Stimulated activated CD4-positive, alpha-beta T cell treated with anti-CD3 and anti-CD28 coated beads, Interleukin-12 subunit alpha, Interleukin-12 subunit beta, amount 100 ng/mL, for 48 hours (primary cell): ENCODE results near the gene CREB3L4.
"Not testable (repeated sequence)": the region's sequence is repeated elsewhere in the genome, so short reads cannot be mapped to it uniquely, and the experiment has no call there.

ENCODE experiments used
- DNase-seq, 3 donors: peaks; one replicate each; pipeline ENCODE4 v3.0.0-alpha.2; 2020; ENCODE audit warnings: low read depth in 2 of 3, low spot score in 1 of 3

Gene CREB3L4

DNA sequence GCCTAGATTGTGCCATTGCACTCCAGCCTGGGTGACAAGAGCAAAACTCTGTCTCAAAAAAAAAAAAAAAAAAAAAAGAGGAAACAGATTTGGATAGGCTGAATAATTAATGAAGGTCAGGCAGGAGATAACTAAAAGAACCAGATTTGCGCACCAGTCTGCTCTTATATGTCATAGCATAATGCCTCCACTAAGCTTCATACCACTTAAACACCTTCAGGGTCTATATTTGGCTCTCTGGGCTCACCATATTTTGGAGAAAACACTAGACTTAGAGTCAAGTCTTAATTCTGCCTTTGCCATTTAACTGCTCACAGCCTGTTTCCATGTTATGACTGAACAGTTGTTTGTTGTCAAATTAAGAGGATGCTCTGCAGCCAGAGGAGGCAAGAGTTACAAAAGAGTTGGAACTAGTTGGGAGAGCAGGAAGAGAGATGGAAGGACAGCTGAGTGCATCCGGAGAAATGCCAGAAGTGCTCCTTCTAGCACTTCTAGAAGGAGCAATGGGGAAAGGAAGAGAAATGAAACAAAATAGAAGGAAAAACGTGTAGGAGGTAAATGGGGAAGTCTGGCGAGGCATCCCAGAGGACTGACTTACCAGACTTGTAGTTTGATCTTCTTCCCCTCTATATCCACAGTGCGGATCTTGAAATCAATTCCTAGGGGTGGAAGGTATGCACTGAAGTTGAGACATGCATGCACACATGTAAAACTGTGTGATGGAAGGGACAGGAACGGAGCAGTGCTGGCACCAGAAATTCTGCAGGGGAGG is 16.6 kb downstream of the CREB3L4 start:
- no peak for DNase-seq

DNA sequence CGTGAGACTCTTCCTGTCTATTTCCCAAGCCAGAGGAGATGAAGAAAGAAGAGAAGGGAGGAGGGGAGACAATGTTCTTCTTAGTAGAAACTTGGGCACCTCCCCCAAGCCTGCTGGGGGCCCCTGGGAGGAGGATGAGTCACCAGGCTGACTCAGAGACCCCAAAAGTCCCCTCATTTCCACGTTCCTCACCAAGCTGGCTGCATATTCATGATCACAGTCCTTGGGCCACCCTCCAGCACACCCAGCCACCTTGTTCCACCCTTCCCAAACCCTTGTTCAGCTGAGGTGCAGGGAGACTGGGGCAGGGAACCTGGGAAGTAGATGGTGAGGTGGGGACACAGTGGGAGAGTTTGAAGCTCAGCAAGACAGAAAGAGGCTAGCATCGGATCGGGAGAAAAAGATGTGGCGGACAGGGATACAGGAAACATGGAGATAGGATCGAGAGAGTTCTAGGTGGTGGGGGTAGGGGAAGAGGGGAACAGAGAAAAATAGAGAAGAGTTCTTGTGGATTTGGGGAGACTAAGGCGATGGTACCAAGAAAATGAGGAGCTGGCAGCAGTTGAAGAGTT is 17.7 kb downstream of the CREB3L4 start:
- no peak for DNase-seq

DNA sequence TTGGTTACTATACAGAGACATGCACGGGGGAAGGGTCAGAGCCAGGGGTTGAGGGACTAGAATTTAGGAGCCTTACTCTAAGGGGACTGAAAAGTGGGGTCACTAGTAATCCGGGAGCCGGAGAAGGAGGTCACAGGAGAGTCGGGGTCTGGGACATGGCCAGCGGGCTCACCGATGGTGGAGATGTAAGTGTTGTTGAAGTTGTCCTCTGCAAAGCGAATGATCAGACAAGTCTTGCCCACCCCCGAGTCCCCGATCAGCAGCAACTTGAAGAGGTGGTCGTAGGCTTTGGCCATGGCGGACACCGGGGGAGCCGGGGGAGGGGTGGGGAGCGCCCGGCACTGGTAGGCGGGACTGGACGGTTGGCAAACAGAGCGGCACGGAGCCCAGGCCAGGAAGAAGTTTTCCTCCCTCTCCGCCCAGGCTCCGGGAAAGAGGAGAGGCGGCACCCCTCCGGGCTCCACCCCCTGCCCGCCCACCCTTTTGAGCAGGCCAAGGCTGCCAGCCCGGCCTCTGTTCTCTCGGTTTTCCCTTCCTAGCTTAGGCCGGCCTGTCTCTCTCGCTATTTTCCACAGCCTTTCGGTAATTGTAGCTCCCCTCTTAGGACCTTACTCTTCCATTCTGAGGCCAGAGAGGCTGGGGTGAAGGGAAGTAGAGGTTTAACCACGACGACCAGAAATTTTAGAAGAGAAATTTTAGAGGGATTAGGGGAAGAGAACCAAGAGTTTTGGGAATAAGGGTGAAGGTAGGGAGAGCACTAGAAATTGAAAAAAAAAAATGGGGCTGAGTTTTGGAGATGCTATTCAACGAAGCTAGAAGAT is 18.4 kb downstream of the CREB3L4 start, which contains the start of gene RAB13:
Gene RAB13 (minus strand): TSS at position 399 of the 821 bp plus-strand sequence. CDS start 103 bp downstream, at position 296.
- DNase-seq, result no peak

DNA sequence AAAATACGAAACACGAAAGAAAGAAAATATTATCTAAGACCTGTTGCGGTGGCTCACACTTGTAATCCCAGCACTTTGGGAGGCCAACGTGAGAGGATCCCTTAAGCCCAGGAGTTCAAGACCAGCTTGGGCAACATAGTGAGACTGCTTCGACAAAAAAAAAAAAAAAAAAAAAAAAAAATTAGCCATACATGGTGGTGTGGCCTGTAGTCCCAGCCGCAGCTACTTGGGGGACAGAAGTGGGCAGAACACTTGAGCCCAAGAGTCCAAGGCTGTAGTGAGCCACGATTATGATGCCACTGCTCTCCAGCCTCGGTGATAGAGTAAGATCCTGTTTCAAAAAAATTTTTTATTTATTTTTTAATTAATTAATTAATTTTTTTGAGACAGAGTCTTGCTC is 19.9 kb downstream of the CREB3L4 start:
- no peak for DNase-seq

DNA sequence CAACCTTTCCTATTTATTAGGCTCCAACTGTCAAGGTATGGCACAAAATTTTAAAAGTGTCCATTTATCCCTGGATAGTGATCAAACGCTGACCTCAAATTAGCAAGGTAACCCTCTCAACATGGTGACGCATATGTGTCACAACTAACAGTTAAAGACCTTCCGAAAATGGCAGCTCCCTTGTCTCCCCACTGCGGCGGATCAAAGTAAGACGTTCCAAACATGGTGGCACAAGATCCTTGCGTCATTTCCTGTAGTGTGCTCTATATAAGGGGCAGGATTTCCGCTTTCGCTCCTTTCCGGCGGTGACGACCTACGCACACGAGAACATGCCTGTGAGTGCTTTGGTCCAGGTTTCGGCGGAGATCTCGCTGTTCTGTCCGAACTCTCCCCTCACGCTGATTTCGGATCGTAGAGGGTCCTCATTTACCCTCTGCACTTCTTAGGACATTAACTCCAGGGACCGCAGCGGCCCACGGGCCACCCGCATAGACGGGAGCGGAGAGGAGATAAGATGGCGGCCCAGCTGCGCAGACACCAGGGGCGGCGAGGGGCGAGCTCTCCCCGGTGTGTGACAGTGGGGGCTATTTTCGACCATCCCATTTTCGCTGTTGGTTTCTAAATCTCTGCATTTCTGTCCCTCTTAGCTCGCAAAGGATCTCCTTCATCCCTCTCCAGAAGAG is 22.9 kb downstream of the CREB3L4 start, which contains the start of gene RPS27:
Gene RPS27 (plus strand): TSS at position 295 of the 683 bp plus-strand sequence. CDS start 35 bp downstream, at position 330.
- peak; percentile 75 to 86 (median 78) for DNase-seq

DNA sequence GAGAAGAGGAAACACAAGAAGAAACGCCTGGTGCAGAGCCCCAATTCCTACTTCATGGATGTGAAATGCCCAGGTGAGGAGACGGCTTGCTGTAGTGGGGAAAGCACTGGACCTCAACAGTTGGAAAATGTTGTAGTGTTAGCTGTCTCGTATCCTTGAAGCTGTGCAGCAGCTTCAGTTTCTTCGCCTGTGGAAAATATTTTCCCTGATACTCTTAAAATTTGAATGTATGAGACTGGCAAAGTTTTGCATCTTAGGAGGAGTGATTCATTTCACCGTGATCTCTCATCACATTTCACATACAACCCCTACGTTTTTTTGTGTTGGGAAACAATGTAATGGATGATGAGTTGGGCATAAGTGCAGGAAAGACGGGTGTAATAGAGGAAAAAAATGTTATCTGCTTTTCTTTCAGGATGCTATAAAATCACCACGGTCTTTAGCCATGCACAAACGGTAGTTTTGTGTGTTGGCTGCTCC is 23.5 kb downstream of the CREB3L4 start:
- DNase-seq, result no peak

DNA sequence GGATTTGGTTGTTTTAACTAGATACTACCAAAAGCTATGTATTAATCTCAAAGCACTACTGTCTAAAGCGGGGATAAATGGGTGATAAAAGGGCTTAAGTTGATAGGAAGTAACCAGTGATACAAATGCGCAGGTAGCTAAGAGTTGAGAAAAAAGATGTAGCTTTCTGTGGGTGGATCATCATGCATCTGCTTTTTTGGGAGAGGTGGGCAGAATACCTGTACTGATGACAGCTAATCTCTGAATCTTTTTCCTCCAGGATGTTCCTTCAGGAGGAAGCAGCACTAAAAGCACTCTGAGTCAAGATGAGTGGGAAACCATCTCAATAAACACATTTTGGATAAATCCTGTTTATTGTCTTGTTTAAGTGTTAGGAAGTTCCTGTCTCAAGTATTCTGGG is 24.1 kb downstream of the CREB3L4 start:
- DNase-seq, result no peak

DNA sequence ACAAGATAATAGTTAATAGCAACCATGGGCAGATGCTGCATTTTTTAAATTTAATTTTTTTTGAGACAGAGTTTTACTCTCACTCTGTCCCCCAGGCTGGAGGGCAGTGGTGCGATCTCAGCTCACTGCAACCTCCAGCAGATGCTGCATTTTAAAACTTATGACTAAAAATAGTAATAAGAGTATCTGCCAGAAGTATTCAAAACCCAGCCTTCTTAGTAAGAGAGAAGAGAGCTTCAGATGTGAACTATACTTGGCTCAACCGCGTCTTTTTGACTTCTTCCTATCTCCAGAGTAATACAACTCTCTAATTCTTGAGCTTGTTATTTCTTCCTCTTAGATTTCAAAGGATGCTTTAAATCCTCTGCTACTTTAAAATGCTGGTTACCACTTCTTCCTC is 27.5 kb downstream of the CREB3L4 start:
- DNase-seq, result no peak

DNA sequence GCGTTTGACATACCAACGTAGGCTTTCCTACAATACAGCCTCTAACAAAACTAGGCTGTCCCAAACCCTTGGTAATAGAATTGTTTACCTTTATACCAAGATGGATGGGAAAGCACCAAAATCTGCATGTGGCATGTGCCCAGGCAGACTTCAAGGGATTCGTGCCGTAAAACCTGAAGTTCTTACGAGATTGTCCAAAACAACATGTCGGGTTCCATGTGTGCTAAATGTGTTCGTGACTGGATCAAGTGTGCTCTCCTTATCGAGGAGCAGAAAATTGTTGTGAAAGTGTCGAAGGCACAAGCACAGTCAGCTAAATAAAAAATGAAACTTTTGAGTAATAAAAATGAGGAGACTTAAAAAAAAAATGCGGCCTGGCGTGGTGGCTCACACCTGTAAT is 27.9 kb downstream of the CREB3L4 start:
- no peak for DNase-seq

DNA sequence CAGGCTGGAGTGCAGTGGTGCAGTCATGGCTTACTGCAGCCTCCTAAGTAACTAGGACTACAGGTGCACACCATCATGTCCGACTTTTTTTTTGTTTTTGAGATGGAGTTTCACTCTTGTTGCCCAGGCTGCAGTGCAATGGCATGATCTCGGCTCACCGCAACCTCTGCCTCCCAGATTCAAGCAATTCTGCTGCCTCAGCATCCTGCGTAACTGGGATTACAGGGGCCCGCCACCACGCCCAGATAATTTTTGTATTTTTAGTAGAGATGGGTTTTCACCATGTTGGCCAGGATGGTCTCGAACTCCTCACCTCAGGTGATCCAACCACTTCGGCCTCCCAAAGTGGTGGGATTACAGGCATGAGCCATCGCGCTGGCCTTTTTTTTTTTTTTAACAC is 29.2 kb downstream of the CREB3L4 start:
- DNase-seq, result not testable (repeated sequence)

DNA sequence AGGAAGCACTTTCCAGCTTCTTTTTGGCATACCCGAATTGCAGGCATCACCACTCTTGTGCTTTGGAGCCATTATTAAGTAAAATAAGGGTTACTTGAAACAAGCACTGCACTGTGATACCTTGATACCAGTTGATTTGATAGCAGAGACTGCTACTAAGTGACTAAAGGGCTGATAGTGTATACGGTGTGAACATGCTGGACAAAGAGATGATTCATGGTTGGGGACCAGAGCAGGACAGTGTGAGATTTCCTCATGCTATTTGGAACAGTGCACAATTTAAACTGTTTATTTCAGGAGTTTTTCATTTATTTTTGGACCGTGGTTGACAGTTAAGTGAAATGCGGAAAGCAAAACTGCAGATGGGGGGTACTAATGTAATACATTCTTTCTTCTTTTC is 32.7 kb downstream of the CREB3L4 start:
- no peak for DNase-seq

DNA sequence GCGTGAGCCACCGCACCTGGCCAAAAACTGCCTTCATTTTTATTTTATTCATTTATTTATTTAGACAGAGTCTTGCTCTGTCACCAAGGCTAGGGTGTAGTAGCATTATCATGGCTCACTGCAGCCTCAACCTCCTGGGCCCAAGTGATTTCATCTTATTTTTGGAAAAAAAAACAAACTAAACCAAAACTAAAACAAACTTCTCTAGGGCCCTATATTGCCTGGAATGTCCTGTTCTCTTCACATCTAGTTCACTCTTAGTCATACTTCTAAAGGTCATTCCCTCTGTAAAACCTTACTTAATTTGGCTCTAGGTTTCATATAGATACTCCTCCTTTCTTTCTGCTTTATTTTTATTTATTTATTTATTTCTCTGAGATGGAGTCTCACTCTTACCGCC is 38.4 kb downstream of the CREB3L4 start:
- no peak for DNase-seq

DNA sequence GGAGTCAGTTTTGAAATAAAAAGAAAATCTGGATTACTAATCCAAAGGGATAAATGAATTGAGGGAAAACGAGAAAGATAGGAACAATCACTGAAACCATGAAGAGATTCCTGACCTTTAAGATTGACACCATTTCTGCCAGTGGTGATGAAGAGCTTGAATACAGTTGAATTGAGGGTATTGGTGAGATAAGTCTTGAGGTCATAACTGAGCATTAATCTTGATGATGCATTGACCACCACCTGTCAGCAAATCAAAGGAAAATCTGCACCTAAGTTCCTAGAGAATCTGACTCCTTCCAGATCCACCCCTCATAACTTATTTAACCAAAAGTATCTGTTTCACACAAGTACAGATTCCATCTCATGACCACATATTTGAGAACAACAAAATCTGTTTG is 44.4 kb downstream of the CREB3L4 start:
- no peak for DNase-seq

DNA sequence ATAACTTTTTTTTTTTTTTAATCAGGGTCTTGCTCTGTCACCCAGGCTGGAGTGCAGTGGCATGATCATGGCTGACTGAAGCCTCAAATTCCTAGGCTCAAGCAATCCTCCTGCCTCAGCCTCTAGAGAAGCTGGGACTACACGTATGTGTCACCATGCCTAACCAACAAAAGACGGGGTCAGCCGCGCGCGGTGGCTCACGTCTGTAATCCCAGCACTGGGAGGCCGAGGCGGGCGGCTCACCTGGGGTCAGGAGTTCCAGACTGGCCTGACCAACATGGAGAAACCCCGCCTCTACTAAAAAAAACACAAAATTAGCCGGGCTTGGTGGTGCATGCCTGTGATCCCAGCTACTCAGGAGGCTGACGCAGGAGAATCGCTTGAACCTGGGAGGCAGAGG is 44.8 kb downstream of the CREB3L4 start:
- not testable (repeated sequence) for DNase-seq

DNA sequence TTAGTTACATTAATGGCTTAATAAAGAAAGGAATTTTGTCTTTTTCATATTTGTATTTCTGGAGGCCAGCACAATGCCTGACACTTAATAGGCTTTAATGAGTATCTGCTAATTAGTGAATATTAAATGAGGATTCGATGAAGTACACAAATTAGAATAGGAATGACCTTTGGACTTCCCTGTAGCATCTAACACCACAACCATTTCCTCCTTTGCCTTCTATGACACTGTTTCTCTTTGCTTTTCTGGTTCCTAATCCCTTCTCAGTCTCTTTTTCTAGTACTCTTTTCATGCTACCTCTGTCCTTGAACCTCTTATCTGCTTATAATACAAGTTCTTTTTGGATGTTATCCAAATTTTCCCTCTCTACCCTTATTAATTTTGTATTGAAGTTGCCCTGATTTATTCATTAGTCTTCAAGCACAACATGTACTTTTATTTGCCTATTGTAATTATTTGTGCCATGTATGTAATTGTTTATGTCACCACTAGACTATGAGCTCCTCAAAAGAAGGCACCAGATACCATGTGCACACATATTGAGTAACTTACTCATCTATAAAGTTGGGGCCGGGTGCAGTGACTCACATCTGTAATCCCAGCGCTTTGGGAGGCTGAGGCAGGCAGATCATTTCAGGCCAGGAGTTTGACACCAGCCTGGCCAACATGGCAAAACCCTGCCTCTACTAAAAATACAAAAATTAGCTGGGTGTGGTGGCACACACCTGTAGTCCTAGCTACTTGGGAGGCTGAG is 46.6 kb downstream of the CREB3L4 start:
- DNase-seq, result no peak

DNA sequence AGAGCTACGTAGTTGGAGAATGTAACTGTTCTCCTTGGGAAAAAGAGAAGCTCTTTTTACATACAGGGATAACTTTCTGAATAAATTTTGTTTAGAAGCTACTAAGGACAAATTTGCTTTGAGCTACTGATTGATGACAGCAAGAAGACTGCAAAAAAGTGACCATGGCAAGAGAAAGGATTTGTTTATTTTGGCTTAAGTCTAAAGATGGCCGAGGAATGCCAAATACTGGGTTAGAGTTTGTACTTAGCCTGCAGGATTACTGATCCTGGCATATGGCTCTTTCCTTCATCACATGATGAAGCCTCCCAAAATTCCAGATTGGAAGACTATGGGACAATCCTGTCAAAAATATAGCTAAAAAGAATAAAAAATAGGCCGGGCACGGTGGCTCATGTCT is 51.6 kb downstream of the CREB3L4 start:
- DNase-seq, result no peak

DNA sequence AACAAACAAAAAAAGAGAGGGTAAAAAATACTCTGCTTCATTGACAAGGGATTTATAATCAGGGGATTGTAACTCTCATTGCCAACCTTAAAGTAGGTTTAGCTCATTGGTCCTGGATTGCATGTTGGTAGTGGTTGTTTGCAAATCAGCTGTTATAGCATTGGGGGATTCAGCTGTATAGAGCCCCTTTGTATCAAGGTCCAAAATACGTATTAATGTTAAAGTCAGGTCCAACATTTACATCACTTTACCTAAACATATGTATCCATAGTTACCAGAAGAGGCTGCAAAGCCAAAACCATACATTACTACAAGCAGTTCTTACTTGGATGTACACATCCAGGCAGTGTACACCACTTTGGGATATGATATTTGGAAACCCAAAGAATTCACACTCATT is 52.2 kb downstream of the CREB3L4 start:
- no peak for DNase-seq
